GM18517 (cell line): Measurements from ENCODE around the gene MUC4.
"Not testable (repeated sequence)": the region's sequence is repeated elsewhere in the genome, so short reads cannot be mapped to it uniquely, and the experiment has no call there.

Experiments used
- ATAC-seq: cut with Tn5 transposase; IDR thresholded peaks from one replicate; pipeline ENCODE4 v1.9.1; 2021; ENCODE audit warnings: mild to moderate bottlenecking, moderate library complexity; ENCODE audit not compliant: unreplicated experiment

MUC4 gene

GRCh38 chr3:195763076-195763830, 48.5 kb downstream of the MUC4 start:
- no peak for ATAC-seq

- ATAC-seq, result no peak
Measured at GRCh38 chr3:195762611-195763010, 49.1 kb downstream of the MUC4 start.

- ATAC-seq, result no peak
Measured at GRCh38 chr3:195762249-195762585, 49.5 kb downstream of the MUC4 start.

- no peak for ATAC-seq
Measured at GRCh38 chr3:195761567-195762248, 50.0 kb downstream of the MUC4 start.

GRCh38 chr3:195761123-195761566, 50.6 kb downstream of the MUC4 start:
- no peak for ATAC-seq

- no peak for ATAC-seq
Measured at GRCh38 chr3:195760345-195761122, 51.2 kb downstream of the MUC4 start.

GRCh38 chr3:195758721-195759353, 52.9 kb downstream of the MUC4 start:
- no peak for ATAC-seq

- ATAC-seq, result no peak
Measured at GRCh38 chr3:195757827-195758226, 53.9 kb downstream of the MUC4 start.

- ATAC-seq, result no peak
Measured at GRCh38 chr3:195757438-195757770, 54.3 kb downstream of the MUC4 start.

- ATAC-seq, result no peak
Measured at GRCh38 chr3:195755791-195756676, 55.7 kb downstream of the MUC4 start.

GRCh38 chr3:195755391-195755790, 56.3 kb downstream of the MUC4 start:
- no peak for ATAC-seq

- no peak for ATAC-seq
Measured at GRCh38 chr3:195754906-195755305, 56.8 kb downstream of the MUC4 start.

- ATAC-seq, result no peak
Measured at GRCh38 chr3:195754141-195754540, 57.6 kb downstream of the MUC4 start.

GRCh38 chr3:195753581-195753980, 58.1 kb downstream of the MUC4 start:
- no peak for ATAC-seq

- no peak for ATAC-seq
Measured at GRCh38 chr3:195752546-195753331, 59.0 kb downstream of the MUC4 start.

- no peak for ATAC-seq
Measured at GRCh38 chr3:195752066-195752465, 59.7 kb downstream of the MUC4 start.

GRCh38 chr3:195751560-195751959, 60.2 kb downstream of the MUC4 start:
- no peak for ATAC-seq

GRCh38 chr3:195750797-195751520, 60.8 kb downstream of the MUC4 start:
- no peak for ATAC-seq

GRCh38 chr3:195749101-195749500, 62.6 kb downstream of the MUC4 start:
- not testable (repeated sequence) for ATAC-seq
